Keratinocyte (primary cell): Measurements from ENCODE around the gene SLC8A3. TPM values are rescaled to one million over a fixed set of nuclear protein-coding genes. Genes with fewer than 3 reads are reported as not detected.

Experiments used
- DNase-seq: peaks from one replicate; pipeline ENCODE4 v3.0.0-alpha.2; 2011; ENCODE audit warnings: low read depth, missing footprints, low spot score
- FAIRE-seq: peaks from 2 replicates; lab custom pipeline; 2011; peaks lifted over from hg19 to GRCh38; lab: Jason Lieb, UNC
- H2AFZ ChIP-seq: 2 replicates; pipeline ENCODE4 v1.6.0; 2012; ENCODE audit warnings: low read length, control low read depth, inconsistent platforms; ENCODE audit not compliant: control insufficient read depth
- H3K27ac ChIP-seq: 2 replicates; pipeline ENCODE4 v1.5.1; 2011; ENCODE audit warnings: low read length; ENCODE audit not compliant: control insufficient read depth, insufficient read depth
- H3K27me3 ChIP-seq: 3 replicates; pipeline ENCODE4 v1.6.0; 2011; ENCODE audit warnings: low read length; ENCODE audit not compliant: control insufficient read depth, insufficient read depth; ENCODE audit errors: extremely low read depth
- H3K36me3 ChIP-seq, 2 experiments: 2 replicates in 1 of 2; 3 replicates in 1 of 2; pipeline ENCODE4 v1.5.1; 2011; ENCODE audit warnings: low read length in 2 of 2, mild to moderate bottlenecking in 1 of 2; ENCODE audit not compliant: control insufficient read depth in 2 of 2, insufficient read depth in 2 of 2; ENCODE audit errors: extremely low read depth in 1 of 2
- H3K4me1 ChIP-seq: 3 replicates; pipeline ENCODE4 v1.5.1; 2011; ENCODE audit warnings: low read length; ENCODE audit not compliant: control insufficient read depth, insufficient read depth; ENCODE audit errors: extremely low read depth
- H3K4me2 ChIP-seq: 3 replicates; pipeline ENCODE4 v1.6.0; 2011; ENCODE audit warnings: low read depth, low read length; ENCODE audit not compliant: control insufficient read depth, insufficient read depth; ENCODE audit errors: extremely low read depth
- H3K4me3 ChIP-seq, 3 experiments: fragments of 200-600 bp in 1 of 3; sonication (generic) in 1 of 3; 2 replicates in 2 of 3; 3 replicates in 1 of 3; pipeline ENCODE4 v1.5.1; 2011 to 2016; ENCODE audit warnings: low read length in 3 of 3, mild to moderate bottlenecking in 3 of 3, control low read depth in 2 of 3, inconsistent platforms in 1 of 3, low read depth in 1 of 3, mixed read lengths in 1 of 3, mixed run types in 1 of 3, moderate library complexity in 1 of 3; ENCODE audit not compliant: control insufficient read depth in 2 of 3, insufficient read depth in 2 of 3; ENCODE audit errors: extremely low read depth in 1 of 3
- H3K79me2 ChIP-seq: 2 replicates; pipeline ENCODE4 v1.6.0; 2012; ENCODE audit warnings: low read length; ENCODE audit not compliant: control insufficient read depth, insufficient read depth
- H3K9ac ChIP-seq: 3 replicates; pipeline ENCODE4 v1.6.0; 2011; ENCODE audit warnings: low read length; ENCODE audit not compliant: control insufficient read depth, insufficient read depth; ENCODE audit errors: extremely low read depth
- H3K9me1 ChIP-seq: 3 replicates; pipeline ENCODE4 v1.6.0; 2011; ENCODE audit warnings: low read length; ENCODE audit not compliant: control insufficient read depth, insufficient read depth; ENCODE audit errors: extremely low read depth
- H3K9me3 ChIP-seq: 2 replicates; pipeline ENCODE4 v1.5.1; 2012; ENCODE audit warnings: low read depth, low read length; ENCODE audit not compliant: control insufficient read depth
- H4K20me1 ChIP-seq: 3 replicates; pipeline ENCODE4 v1.6.0; 2011; ENCODE audit warnings: low read length; ENCODE audit not compliant: control insufficient read depth, insufficient read depth; ENCODE audit errors: extremely low read depth
- CTCF ChIP-seq, 3 experiments: IDR thresholded peaks in 1 of 3; conservative IDR thresholded peaks in 1 of 3; optimal IDR thresholded peaks in 1 of 3; 2 replicates in 2 of 3; 3 replicates in 1 of 3; pipeline versions ENCODE3 to v1.5.1; 2011; ENCODE audit warnings: low read length in 3 of 3, mild to moderate bottlenecking in 3 of 3, moderate library complexity in 2 of 3, control low read depth in 1 of 3, inconsistent platforms in 1 of 3; ENCODE audit not compliant: insufficient read depth in 2 of 3; ENCODE audit errors: extremely low read depth in 1 of 3
- EZH2 ChIP-seq: IDR thresholded peaks from one replicate; pipeline ENCODE4 v1.6.1; 2012; ENCODE audit warnings: inconsistent platforms, mild to moderate bottlenecking, low read length, moderate library complexity
- dilution Hi-C: fragments of 300-500 bp; cut with MboI; formaldehyde crosslinking; loops from one replicate; pipeline ENCODE4 v1.7.0; 2020; ENCODE audit warnings: low sequenced_read_pairs; ENCODE audit not compliant: extremely low pct_ligation_motif_present
- polyA plus RNA-seq, 5 experiments: library from polyadenylated mRNA; depleted of rRNA in 3 of 5; stranded (reverse) in 3 of 5; stranded (forward) in 1 of 5; unstranded in 1 of 5; fragments of >200 nt; gene quantifications; 1 replicate in 1 of 5; 2 replicates in 3 of 5; 3 replicates in 1 of 5; pipeline versions ENCODE4 v1.2.1 to v1.2.3, GENCODE V29; 2011 to 2012; ENCODE audit warnings: missing spikeins in 2 of 5, low read depth in 1 of 5, low replicate concordance in 1 of 5

SLC8A3 gene
- polyA plus RNA-seq, 1 donor (not counting 4 experiments of a cell fraction or from before 2014, with no cell fraction given), result not detected

- H2AFZ ChIP-seq, result no peak overlapping the region
- H3K27ac ChIP-seq, result no peak overlapping the region
- H3K4me2 ChIP-seq, result no peak overlapping the region
- H3K4me1 ChIP-seq, result no peaks in the 10 kb centered on the region
- no peak for TF ChIP-seq CTCF (optimal IDR thresholded peaks at IDR 0.05 in 1 of 3, IDR thresholded peaks at IDR 0.05 in 1 of 3, conservative IDR thresholded peaks at IDR 0.05 in 1 of 3; ENCODE audit: extremely low read depth in 1 of 3, insufficient read depth in 2 of 3, low read length in 3 of 3)
- no peak for TF ChIP-seq EZH2
- DNase-seq, result no peak
- no peaks in the 10 kb centered on the region for H4K20me1 ChIP-seq
- FAIRE-seq, result no peak
- no peak overlapping the region for H3K9ac ChIP-seq
- no peaks in the 10 kb centered on the region for H3K79me2 ChIP-seq
- dilution Hi-C loops, result no loop called here
- no peaks in the 10 kb centered on the region for H3K36me3 ChIP-seq
- peaks cover 10% of the 10 kb centered on the region for H3K27me3 ChIP-seq
- no peak overlapping the region for H3K4me3 ChIP-seq
- H3K9me3 ChIP-seq, result no peaks in the 10 kb centered on the region
- H3K9me1 ChIP-seq, result no peaks in the 10 kb centered on the region
These were observed 45.4 kb downstream of the SLC8A3 start for GRCh38 chr14:70143306-70143705.

GRCh38 chr14:70140614-70141013 lies 48.1 kb downstream of the SLC8A3 start:
- FAIRE-seq (no peak), DNase-seq (no peak)
- peaks cover 10% of the 10 kb centered on the region for H3K27me3 ChIP-seq
- no peaks in the 10 kb centered on the region for H3K9me1 ChIP-seq
- no peak overlapping the region for H2AFZ ChIP-seq
- no peaks in the 10 kb centered on the region for H4K20me1 ChIP-seq
- no peak overlapping the region for H3K4me2 ChIP-seq
- no peak overlapping the region for H3K9ac ChIP-seq
- H3K9me3 ChIP-seq, result no peaks in the 10 kb centered on the region
- H3K4me1 ChIP-seq, result no peaks in the 10 kb centered on the region
- dilution Hi-C loops, result no loop called here
- H3K27ac ChIP-seq, result no peak overlapping the region
- no peaks in the 10 kb centered on the region for H3K36me3 ChIP-seq
- no peaks in the 10 kb centered on the region for H3K79me2 ChIP-seq
- TF ChIP-seq EZH2, result no peak
- H3K4me3 ChIP-seq, result no peak overlapping the region

- Histone ChIP-seq H3K9me1 (no peaks in the 10 kb centered on the region), H3K27me3 (peaks cover 10% of the 10 kb centered on the region), H3K9me3 (no peaks in the 10 kb centered on the region), H3K9ac (no peak overlapping the region), H3K36me3 (no peaks in the 10 kb centered on the region), H4K20me1 (no peaks in the 10 kb centered on the region), H3K4me2 (no peak overlapping the region), H3K79me2 (no peaks in the 10 kb centered on the region), H3K4me3 (no peak overlapping the region), H3K4me1 (no peaks in the 10 kb centered on the region), H2AFZ (no peak overlapping the region), H3K27ac (no peak overlapping the region)
- TF ChIP-seq EZH2 (no peak), CTCF (optimal IDR thresholded peaks at IDR 0.05 in 1 of 3, IDR thresholded peaks at IDR 0.05 in 1 of 3, conservative IDR thresholded peaks at IDR 0.05 in 1 of 3; ENCODE audit: extremely low read depth in 1 of 3, insufficient read depth in 2 of 3, low read length in 3 of 3) (no peak)
- FAIRE-seq, result no peak
- no peak for DNase-seq
- dilution Hi-C loops, result no loop called here
These were observed 49.4 kb downstream of the SLC8A3 start for GRCh38 chr14:70139384-70139783.
